HCT116 (cell line): Measurements from ENCODE around the gene DDX24.

Experiments used
- CTCF ChIP-seq, 3 experiments: fragments of 200-600 bp in 1 of 3; sonication (generic) in 1 of 3; IDR thresholded peaks in 2 of 3; conservative IDR thresholded peaks in 1 of 3; 2 replicates each; pipeline ENCODE4 v1.5.1; 2012 to 2017; ENCODE audit warnings: low read depth in 2 of 3, low read length in 2 of 3, antibody characterized with exemption in 1 of 3, borderline replicate concordance in 1 of 3, control low read depth in 1 of 3, mild to moderate bottlenecking in 1 of 3, mixed read lengths in 1 of 3, mixed run types in 1 of 3, moderate library complexity in 1 of 3; ENCODE audit not compliant: insufficient read depth in 1 of 3
- EZH2 ChIP-seq: fragments of 200-600 bp; sonication (generic); IDR thresholded peaks from 2 replicates; pipeline ENCODE4 v1.6.1; 2017; ENCODE audit warnings: antibody characterized with exemption, mixed run types
- POLR2AphosphoS5 ChIP-seq: IDR thresholded peaks from 2 replicates; pipeline ENCODE4 v1.6.1; 2011; ENCODE audit warnings: mild to moderate bottlenecking, low read depth, low read length, moderate library complexity
- ZNF274 ChIP-seq: fragments of 200-500 bp; sonication (Bioruptor generic); IDR thresholded peaks from 2 replicates; pipeline ENCODE4 v1.6.1; 2014; ENCODE audit warnings: mild to moderate bottlenecking, low read depth, low read length, inconsistent platforms

GRCh38 chr14:94034886-94035285 is 46.1 kb downstream of the DDX24 start:
- TF ChIP-seq POLR2AphosphoS5 = no peak
- TF ChIP-seq CTCF (IDR thresholded peaks at IDR 0.05 in 2 of 3, conservative IDR thresholded peaks at IDR 0.05 in 1 of 3; ENCODE audit: borderline replicate concordance in 1 of 3, insufficient read depth in 1 of 3, low read depth in 2 of 3, low read length in 2 of 3) = no peak
- no peak for TF ChIP-seq EZH2
- TF ChIP-seq ZNF274 = no peak
